PC-3 (cell line): ENCODE results near the gene PODN. TPM values are rescaled to one million over a fixed set of nuclear protein-coding genes. Genes with fewer than 3 reads are reported as not detected.

Source experiments
- ATAC-seq: fragments of 200-7000 bp; cut with Tn5 transposase; 2 replicates; pipeline ENCODE4 v1.9.1; 2020; ENCODE audit warnings: mild to moderate bottlenecking, moderate library complexity
- BruUV-seq: library from RNA; stranded (reverse); fragments of 400-500 nt; replicated peaks from 2 replicates; lab custom pipeline; 2021; lab: Mats Ljungman, UMichigan
- CTCF ChIA-PET: fragments of 300-600 bp; sonication (Branson Sonifier 250); formaldehyde crosslinking; loops from one replicate; lab custom pipeline; 2022; ENCODE audit warnings: antibody characterized with exemption; lab: Charles Lee
- POLR2A ChIA-PET: fragments of 300-600 bp; sonication (Branson Sonifier 250); formaldehyde crosslinking; loops from one replicate; lab custom pipeline; 2022; ENCODE audit warnings: antibody characterized with exemption; ENCODE audit not compliant: unreplicated experiment; lab: Charles Lee
- DNase-seq: peaks from one replicate; pipeline ENCODE4 v3.0.0-alpha.2; 2015
- H2AFZ ChIP-seq: fragments of 300-600 bp; sonication (generic); 2 replicates; pipeline ENCODE4 v1.6.0; 2016; ENCODE audit warnings: antibody characterized with exemption, low read length
- H3F3A ChIP-seq: fragments of 300-600 bp; sonication (generic); one replicate; pipeline ENCODE4 v1.6.0; 2017; ENCODE audit warnings: antibody characterized with exemption, low read length, control low read depth, mild to moderate bottlenecking; ENCODE audit not compliant: unreplicated experiment
- H3K27ac ChIP-seq: fragments of 300-600 bp; sonication (generic); 2 replicates; pipeline ENCODE4 v1.5.1; 2016; ENCODE audit warnings: mild to moderate bottlenecking, low read length
- H3K27me3 ChIP-seq: fragments of 300-600 bp; sonication (generic); 2 replicates; pipeline ENCODE4 v1.6.1; 2016; ENCODE audit warnings: low read length, mixed read lengths
- H3K36me3 ChIP-seq: fragments of 300-600 bp; sonication (generic); 2 replicates; pipeline ENCODE4 v1.6.1; 2016; ENCODE audit warnings: low read depth, mixed run types, low read length, mixed read lengths
- H3K4me1 ChIP-seq: fragments of 300-600 bp; sonication (generic); 2 replicates; pipeline ENCODE4 v1.5.1; 2016; ENCODE audit warnings: low read length; ENCODE audit not compliant: insufficient read depth
- H3K4me2 ChIP-seq: fragments of 300-600 bp; sonication (generic); 2 replicates; pipeline ENCODE4 v1.6.0; 2016; ENCODE audit warnings: low read length
- H3K4me3 ChIP-seq: fragments of 300-600 bp; sonication (generic); 2 replicates; pipeline ENCODE4 v1.5.1; 2016; ENCODE audit warnings: mild to moderate bottlenecking, low read length, mixed read lengths
- H3K79me2 ChIP-seq: fragments of 300-600 bp; sonication (generic); 2 replicates; pipeline ENCODE4 v1.6.1; 2017; ENCODE audit warnings: low read length, mixed read lengths
- H3K9ac ChIP-seq: fragments of 300-600 bp; sonication (generic); 2 replicates; pipeline ENCODE4 v1.6.0; 2016; ENCODE audit warnings: mild to moderate bottlenecking, low read length
- H3K9me2 ChIP-seq: fragments of 300-600 bp; sonication (generic); replicated peaks from 2 replicates; pipeline ENCODE4 v1.6.1; 2016; ENCODE audit warnings: mixed run types, low read length, mixed read lengths
- H3K9me3 ChIP-seq: fragments of 300-600 bp; sonication (generic); 2 replicates; pipeline ENCODE4 v1.6.1; 2016; ENCODE audit warnings: low read length, mixed read lengths
- H4K20me1 ChIP-seq: fragments of 300-600 bp; sonication (generic); 2 replicates; pipeline ENCODE4 v1.6.1; 2016; ENCODE audit warnings: low read length, mixed read lengths
- CTCF ChIP-seq: fragments of 300-600 bp; sonication (generic); conservative IDR thresholded peaks from 2 replicates; pipeline ENCODE4 v1.5.1; 2017; ENCODE audit warnings: antibody characterized with exemption, low read depth, mild to moderate bottlenecking, low read length
- EZH2 ChIP-seq: fragments of 300-600 bp; sonication (generic); IDR thresholded peaks from one replicate; pipeline ENCODE4 v1.6.1; 2017; ENCODE audit warnings: antibody characterized with exemption, mild to moderate bottlenecking, low read length; ENCODE audit not compliant: unreplicated experiment
- EZH2phosphoT487 ChIP-seq: fragments of 300-600 bp; sonication (generic); IDR thresholded peaks from 2 replicates; pipeline ENCODE4 v1.6.1; 2018; ENCODE audit warnings: mild to moderate bottlenecking, antibody characterized with exemption, low read length, borderline replicate concordance
- intact Hi-C: fragments of 100-400 bp; cut with micrococcal nuclease; formaldehyde crosslinking; loops from 2 replicates; pipeline ENCODE4 v1.9.0; 2023
- total RNA-seq: library from RNA; depleted of rRNA; stranded (reverse); fragments of >200 nt; gene quantifications from 2 replicates; pipeline ENCODE4 v1.2.3, GENCODE V29; 2014

Gene PODN
- total RNA-seq, 1 experiment from 2014 or later: not detected

DNA sequence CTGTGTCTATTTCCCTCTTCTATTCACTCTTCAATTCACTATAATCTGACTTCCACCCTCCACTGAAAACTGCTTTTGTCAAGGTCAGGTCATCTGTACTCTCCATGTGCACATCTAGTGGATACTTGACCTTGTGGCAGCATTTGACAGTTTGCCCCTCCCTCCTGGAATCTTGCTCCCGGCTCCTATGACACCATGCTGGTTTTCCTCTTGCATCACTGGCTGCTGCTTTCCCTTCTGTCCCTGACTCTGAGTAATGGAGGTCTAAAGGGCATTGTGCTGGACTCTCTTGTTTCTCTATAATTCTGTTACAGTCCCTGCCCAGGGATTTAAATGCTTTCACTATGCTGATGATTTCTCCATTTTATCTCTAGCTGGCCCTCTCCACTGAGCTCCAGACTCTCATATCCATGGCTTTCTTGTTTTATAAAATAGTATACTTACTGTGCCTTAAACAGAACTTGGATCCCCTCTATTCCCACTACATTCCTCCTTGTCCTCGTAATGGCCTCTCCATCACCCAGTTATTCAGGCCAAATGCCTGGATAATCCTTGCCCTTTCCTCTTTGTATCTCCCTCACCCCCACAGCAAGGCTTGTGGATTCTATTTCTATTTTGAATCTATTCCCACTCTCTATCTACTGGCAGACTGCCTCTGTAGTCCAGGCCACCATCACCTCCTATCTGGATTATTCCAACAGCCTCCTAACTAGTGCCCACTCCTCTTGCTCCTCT lies 36.8 kb upstream of the PODN start:
- Histone ChIP-seq H2AFZ (no peak overlapping the region), H3K9me3 (no peaks in the 10 kb centered on the region), H3K4me1 (no peaks in the 10 kb centered on the region), H3K27ac (no peak overlapping the region), H3K9ac (no peak overlapping the region), H3F3A (no peaks in the 10 kb centered on the region), H3K4me3 (no peak overlapping the region), H3K27me3 (no peaks in the 10 kb centered on the region), H3K36me3 (peaks cover 5% of the 10 kb centered on the region; the same call in 1 of the 2 replicates), H3K9me2 (no peaks in the 10 kb centered on the region), H3K79me2 (peaks cover 30% of the 10 kb centered on the region), H3K4me2 (no peak overlapping the region), H4K20me1 (no peaks in the 10 kb centered on the region)
- BruUV-seq: no TSS peak
- ChIA-PET POLR2A (no interaction called here), CTCF (no interaction called here)
- DNase-seq (no peak), ATAC-seq (no peak)
- TF ChIP-seq EZH2 (no peak), EZH2phosphoT487 (no peak)
- intact Hi-C loops: no loop called here

- POLR2A ChIA-PET: no interaction called here
- Histone ChIP-seq H3K9ac (no peak overlapping the region), H3K9me2 (no peaks in the 10 kb centered on the region), H3K4me3 (no peak overlapping the region), H3K79me2 (peaks cover 27% of the 10 kb centered on the region), H3K27me3 (no peaks in the 10 kb centered on the region), H3K4me1 (no peaks in the 10 kb centered on the region), H3K9me3 (no peaks in the 10 kb centered on the region), H3K4me2 (no peak overlapping the region), H4K20me1 (no peaks in the 10 kb centered on the region), H2AFZ (no peak overlapping the region), H3K36me3 (peaks cover 5% of the 10 kb centered on the region; the same call in 1 of the 2 replicates), H3K27ac (no peak overlapping the region), H3F3A (no peaks in the 10 kb centered on the region)
- TF ChIP-seq EZH2phosphoT487 (no peak), EZH2 (no peak), CTCF (no peak)
- no peak for DNase-seq
- ATAC-seq: no peak
- CTCF ChIA-PET: no interaction called here
- intact Hi-C loops: no loop called here
- no TSS peak for BruUV-seq
These were observed 36.3 kb upstream of the PODN start for GRCh38 chr1:53025769-53026112.

GRCh38 chr1:53026254-53026653 lies 35.8 kb upstream of the PODN start:
- intact Hi-C loops: no loop called here
- Histone ChIP-seq H2AFZ (no peak overlapping the region), H3K4me1 (no peaks in the 10 kb centered on the region), H3K4me2 (no peak overlapping the region), H3K79me2 (peaks cover 25% of the 10 kb centered on the region), H3K9me2 (no peaks in the 10 kb centered on the region), H3K9ac (no peak overlapping the region), H4K20me1 (no peaks in the 10 kb centered on the region), H3K27ac (no peak overlapping the region), H3K4me3 (no peak overlapping the region), H3K36me3 (peaks cover 5% of the 10 kb centered on the region; the same call in 1 of the 2 replicates), H3K9me3 (no peaks in the 10 kb centered on the region), H3F3A (no peaks in the 10 kb centered on the region), H3K27me3 (no peaks in the 10 kb centered on the region)
- BruUV-seq: no TSS peak
- TF ChIP-seq EZH2 (no peak), EZH2phosphoT487 (no peak), CTCF (no peak)
- CTCF ChIA-PET: no interaction called here
- no peak for ATAC-seq
- POLR2A ChIA-PET: no interaction called here
- no peak for DNase-seq
